GM12801 (cell line): Measurements from ENCODE around the gene DNPEP.

Source experiments
- CTCF ChIP-seq: IDR thresholded peaks from one replicate; pipeline ENCODE4 v1.5.1; 2011; ENCODE audit warnings: control low read depth; ENCODE audit not compliant: insufficient read length; ENCODE audit errors: extremely low read depth

DNPEP gene

DNA sequence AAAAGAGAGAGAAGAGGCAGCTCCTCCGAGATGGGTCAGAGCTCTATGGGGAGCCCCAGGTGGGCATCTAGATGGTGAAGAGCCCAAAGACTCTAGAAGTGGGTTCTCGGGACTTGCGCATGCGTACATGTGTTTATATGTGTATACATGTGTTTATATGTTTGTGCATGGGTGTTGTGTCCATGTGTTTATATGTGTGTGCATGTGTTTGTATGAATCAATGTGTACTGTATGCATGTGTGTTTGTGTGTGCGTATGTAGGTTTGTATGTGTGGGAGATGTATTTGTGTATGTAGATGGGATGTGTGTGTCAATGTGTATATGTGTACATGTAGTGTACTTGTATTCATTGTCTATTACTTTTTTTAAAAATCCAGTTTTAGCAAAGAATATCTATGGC is 25.6 kb downstream of the DNPEP start:
- no peak for TF ChIP-seq CTCF

- no peak for TF ChIP-seq CTCF
These were observed 29.3 kb downstream of the DNPEP start for GRCh38 chr2:219358170-219359075.

- no peak for TF ChIP-seq CTCF
These were observed 30.9 kb downstream of the DNPEP start for GRCh38 chr2:219356834-219357233.

GRCh38 chr2:219354582-219354981 is 33.1 kb downstream of the DNPEP start:
- TF ChIP-seq CTCF: no peak

DNA sequence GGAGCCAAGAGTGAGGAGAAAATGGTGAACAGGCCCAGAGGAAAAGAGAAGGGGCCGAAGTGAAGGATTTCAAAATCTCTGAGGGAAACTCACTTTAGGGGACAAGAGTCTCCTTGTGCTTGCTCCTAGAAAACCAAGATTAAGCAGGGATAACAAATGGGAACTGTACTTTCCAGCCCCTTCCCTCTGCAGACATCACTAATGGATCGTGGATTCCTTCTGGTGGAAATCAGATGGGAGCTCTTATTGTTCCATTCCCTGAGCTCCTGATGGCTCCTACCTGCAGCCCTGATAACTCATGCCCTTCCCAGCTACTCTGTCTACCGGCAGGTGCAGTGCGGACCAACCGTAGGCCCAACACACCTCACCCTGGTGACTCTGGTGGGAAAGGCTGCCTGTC is 34.6 kb downstream of the DNPEP start:
- no peak for TF ChIP-seq CTCF

DNA sequence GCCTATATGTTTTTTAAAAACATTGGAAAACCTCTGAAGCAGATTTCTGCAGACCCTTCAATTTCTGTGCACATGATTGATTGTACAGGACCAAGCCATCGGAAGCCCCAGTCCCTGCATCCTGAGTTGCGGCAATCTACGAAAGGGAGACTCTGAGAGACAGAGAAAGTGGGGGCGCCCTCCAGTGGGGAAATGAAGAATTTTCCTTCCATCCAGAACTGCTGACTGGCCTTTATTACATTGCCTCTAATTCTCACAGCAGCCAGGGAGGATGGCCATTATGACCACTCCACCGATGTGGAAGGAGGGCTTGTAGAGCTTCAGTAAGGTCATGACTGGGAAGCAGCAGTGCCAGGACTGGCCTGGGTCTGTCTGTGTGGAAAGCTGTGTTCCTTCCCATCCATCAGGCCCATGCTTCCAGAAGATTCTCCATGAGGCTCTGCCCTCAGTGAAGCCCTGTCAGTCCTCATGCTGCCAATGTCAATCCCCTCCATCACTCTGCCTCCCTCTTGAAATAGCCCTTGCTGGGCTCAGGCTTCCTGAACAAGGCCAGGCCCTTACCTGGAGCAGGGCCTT is 35.2 kb downstream of the DNPEP start:
- TF ChIP-seq CTCF: no peak

- TF ChIP-seq CTCF: no peak
These were observed 36.9 kb downstream of the DNPEP start for GRCh38 chr2:219350710-219351221.
